ENCODE results near the gene DPH5.

Gene DPH5

DNA sequence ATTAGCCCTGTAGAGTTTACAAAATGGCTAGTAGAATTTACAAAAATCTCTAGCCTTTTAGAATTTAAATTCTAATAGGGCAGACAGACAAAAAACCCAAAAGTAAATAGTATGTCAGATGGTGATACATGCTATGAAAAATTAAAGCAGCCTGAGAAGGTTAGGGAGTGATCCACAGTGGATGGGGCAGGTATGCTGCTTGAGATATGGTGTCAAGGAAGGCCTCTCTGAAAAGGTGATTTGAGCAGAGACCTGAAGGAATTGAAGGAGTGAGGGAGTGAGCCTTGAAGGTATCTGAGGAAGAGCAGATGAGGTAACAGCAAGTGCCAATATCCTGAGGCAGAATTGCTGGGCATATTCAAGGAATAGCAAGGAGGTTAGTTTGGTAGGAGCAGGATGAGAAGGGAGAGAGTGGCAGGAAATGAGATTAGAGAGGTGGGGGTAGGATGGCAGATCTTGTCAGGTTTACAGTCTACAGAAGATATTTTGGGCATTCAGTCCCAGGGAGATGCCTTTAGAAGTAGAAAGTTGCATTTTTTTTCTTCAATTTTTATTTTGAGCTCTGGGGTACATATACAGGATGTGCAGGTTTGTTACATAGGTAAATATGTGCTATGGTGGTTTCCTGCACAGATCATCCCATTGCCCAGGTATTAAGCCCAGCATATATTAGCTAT lies 40.8 kb upstream of the DPH5 start:
- H2AFZ ChIP-seq (ENCODE audit: low read depth) = no peak overlapping the region
- H3K9ac ChIP-seq = no peak overlapping the region
- H3K36me3 ChIP-seq (ENCODE audit: insufficient read depth) = no peaks in the 10 kb centered on the region
- no peaks in the 10 kb centered on the region for H3K4me1 ChIP-seq (ENCODE audit: low read depth, poor library complexity, severe bottlenecking)
- no peaks in the 10 kb centered on the region for H4K20me1 ChIP-seq (ENCODE audit: insufficient read depth)
- TF ChIP-seq, protein P1, sequence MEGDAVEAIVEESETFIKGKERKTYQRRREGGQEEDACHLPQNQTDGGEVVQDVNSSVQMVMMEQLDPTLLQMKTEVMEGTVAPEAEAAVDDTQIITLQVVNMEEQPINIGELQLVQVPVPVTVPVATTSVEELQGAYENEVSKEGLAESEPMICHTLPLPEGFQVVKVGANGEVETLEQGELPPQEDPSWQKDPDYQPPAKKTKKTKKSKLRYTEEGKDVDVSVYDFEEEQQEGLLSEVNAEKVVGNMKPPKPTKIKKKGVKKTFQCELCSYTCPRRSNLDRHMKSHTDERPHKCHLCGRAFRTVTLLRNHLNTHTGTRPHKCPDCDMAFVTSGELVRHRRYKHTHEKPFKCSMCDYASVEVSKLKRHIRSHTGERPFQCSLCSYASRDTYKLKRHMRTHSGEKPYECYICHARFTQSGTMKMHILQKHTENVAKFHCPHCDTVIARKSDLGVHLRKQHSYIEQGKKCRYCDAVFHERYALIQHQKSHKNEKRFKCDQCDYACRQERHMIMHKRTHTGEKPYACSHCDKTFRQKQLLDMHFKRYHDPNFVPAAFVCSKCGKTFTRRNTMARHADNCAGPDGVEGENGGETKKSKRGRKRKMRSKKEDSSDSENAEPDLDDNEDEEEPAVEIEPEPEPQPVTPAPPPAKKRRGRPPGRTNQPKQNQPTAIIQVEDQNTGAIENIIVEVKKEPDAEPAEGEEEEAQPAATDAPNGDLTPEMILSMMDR (conservative IDR thresholded peaks at IDR 0.05; ENCODE audit: low read depth, low read length) = no peak
- no peak overlapping the region for H3K27ac ChIP-seq
- no peaks in the 10 kb centered on the region for H3K79me2 ChIP-seq (ENCODE audit: insufficient read depth, low read depth)
- H3K4me2 ChIP-seq = no peak overlapping the region
- H3K27me3 ChIP-seq (ENCODE audit: insufficient read depth, low read depth) = no peaks in the 10 kb centered on the region
- no peak overlapping the region for H3K4me3 ChIP-seq (IDR thresholded peaks at IDR 0.05; ENCODE audit: insufficient read depth, low read depth, low read length)

DNA sequence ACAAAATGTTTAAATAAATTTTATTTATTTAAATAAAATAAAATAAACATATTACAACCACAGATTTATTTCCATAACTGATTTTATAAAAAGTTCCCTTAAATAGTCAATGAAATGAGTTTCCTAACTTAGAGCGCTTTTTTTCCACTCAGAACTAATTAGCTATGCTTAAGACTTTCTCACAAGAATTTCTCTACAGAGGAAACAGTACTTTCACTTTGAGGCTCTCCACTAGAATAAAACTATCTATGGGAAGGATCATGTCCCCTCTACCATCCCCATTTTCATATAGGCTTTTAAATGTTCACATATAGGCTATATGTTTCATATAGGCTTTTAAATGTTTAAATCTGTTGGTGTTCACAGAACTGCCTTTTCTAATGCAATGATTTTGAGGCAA lies 40.0 kb upstream of the DPH5 start:
- no peaks in the 10 kb centered on the region for H3K4me1 ChIP-seq (ENCODE audit: low read depth, poor library complexity, severe bottlenecking)
- no peaks in the 10 kb centered on the region for H3K79me2 ChIP-seq (ENCODE audit: insufficient read depth, low read depth)
- H3K4me3 ChIP-seq (IDR thresholded peaks at IDR 0.05; ENCODE audit: insufficient read depth, low read depth, low read length) = no peak overlapping the region
- no peak overlapping the region for H3K4me2 ChIP-seq
- TF ChIP-seq, protein P1 (conservative IDR thresholded peaks at IDR 0.05; ENCODE audit: low read depth, low read length) = no peak
- H3K27me3 ChIP-seq (ENCODE audit: insufficient read depth, low read depth) = no peaks in the 10 kb centered on the region
- H2AFZ ChIP-seq (ENCODE audit: low read depth) = no peak overlapping the region
- H3K27ac ChIP-seq = no peak overlapping the region
- H3K9ac ChIP-seq = no peak overlapping the region
- H3K36me3 ChIP-seq (ENCODE audit: insufficient read depth) = no peaks in the 10 kb centered on the region
- no peaks in the 10 kb centered on the region for H4K20me1 ChIP-seq (ENCODE audit: insufficient read depth)

DNA sequence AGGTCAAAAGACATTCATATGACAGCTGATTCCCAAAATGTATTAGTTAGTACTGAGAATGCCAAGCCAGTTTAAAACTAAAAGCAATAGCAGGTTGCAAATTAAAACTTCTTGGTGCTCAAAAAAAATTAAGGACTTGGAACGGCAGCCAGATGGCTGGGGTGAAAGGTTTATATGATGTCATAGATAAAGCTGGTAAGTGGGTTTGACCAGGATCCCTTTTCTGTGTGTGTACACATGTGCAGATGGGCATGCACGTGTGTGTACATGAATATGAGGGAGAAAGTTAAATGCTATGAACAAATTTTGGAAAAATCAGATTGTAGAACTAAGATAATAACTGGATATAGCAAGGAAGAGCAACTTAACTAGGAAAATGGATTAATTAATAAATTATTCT lies 39.1 kb upstream of the DPH5 start:
- Histone ChIP-seq H3K27ac (no peak overlapping the region), H3K36me3 (ENCODE audit: insufficient read depth) (no peaks in the 10 kb centered on the region), H3K4me3 (IDR thresholded peaks at IDR 0.05; ENCODE audit: insufficient read depth, low read depth, low read length) (no peak overlapping the region), H2AFZ (ENCODE audit: low read depth) (no peak overlapping the region), H3K4me2 (no peak overlapping the region), H3K9ac (no peak overlapping the region), H4K20me1 (ENCODE audit: insufficient read depth) (no peaks in the 10 kb centered on the region), H3K79me2 (ENCODE audit: insufficient read depth, low read depth) (no peaks in the 10 kb centered on the region), H3K4me1 (ENCODE audit: low read depth, poor library complexity, severe bottlenecking) (no peaks in the 10 kb centered on the region), H3K27me3 (ENCODE audit: insufficient read depth, low read depth) (no peaks in the 10 kb centered on the region)
- TF ChIP-seq, protein P1 (conservative IDR thresholded peaks at IDR 0.05; ENCODE audit: low read depth, low read length) = no peak

DNA sequence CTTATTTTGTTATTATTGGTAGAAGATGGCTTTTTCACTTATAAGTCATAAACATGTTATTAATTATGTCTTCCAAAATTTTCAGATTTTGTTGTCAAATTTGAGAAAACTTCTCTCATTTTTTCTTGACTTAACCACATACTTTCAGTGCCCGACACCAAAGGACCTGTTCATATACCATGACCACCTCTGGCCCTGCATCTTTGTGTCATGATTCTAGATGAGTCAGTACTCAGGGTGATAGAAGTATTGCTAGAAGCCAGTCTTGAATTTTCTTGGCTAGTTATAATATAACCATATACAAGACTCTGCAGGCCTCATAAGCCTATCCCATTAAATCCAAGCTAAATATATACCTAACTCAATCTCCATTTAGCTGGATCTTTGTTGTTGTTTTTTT lies 35.4 kb upstream of the DPH5 start:
- Histone ChIP-seq H2AFZ (ENCODE audit: low read depth) (no peak overlapping the region), H3K27ac (no peak overlapping the region), H4K20me1 (ENCODE audit: insufficient read depth) (no peaks in the 10 kb centered on the region), H3K9ac (no peak overlapping the region), H3K79me2 (ENCODE audit: insufficient read depth, low read depth) (no peaks in the 10 kb centered on the region), H3K4me2 (no peak overlapping the region), H3K36me3 (ENCODE audit: insufficient read depth) (no peaks in the 10 kb centered on the region), H3K4me1 (ENCODE audit: low read depth, poor library complexity, severe bottlenecking) (no peaks in the 10 kb centered on the region), H3K4me3 (IDR thresholded peaks at IDR 0.05; ENCODE audit: insufficient read depth, low read depth, low read length) (no peak overlapping the region), H3K27me3 (ENCODE audit: insufficient read depth, low read depth) (no peaks in the 10 kb centered on the region)
- TF ChIP-seq, protein P1 (conservative IDR thresholded peaks at IDR 0.05; ENCODE audit: low read depth, low read length) = no peak

All from KMS-11 (cell line).